ENCODE results near the gene UEVLD. TPM values are rescaled to one million over a fixed set of nuclear protein-coding genes. Genes with fewer than 3 reads are reported as not detected.
A peak's percentile ranks its signal among the peaks of the same experiment; 100 is the strongest.

UEVLD gene
- polyA plus RNA-seq, 2 of the 4 experiments (the other 2 are of a cell fraction): 34.7 to 41.2 TPM

DNA sequence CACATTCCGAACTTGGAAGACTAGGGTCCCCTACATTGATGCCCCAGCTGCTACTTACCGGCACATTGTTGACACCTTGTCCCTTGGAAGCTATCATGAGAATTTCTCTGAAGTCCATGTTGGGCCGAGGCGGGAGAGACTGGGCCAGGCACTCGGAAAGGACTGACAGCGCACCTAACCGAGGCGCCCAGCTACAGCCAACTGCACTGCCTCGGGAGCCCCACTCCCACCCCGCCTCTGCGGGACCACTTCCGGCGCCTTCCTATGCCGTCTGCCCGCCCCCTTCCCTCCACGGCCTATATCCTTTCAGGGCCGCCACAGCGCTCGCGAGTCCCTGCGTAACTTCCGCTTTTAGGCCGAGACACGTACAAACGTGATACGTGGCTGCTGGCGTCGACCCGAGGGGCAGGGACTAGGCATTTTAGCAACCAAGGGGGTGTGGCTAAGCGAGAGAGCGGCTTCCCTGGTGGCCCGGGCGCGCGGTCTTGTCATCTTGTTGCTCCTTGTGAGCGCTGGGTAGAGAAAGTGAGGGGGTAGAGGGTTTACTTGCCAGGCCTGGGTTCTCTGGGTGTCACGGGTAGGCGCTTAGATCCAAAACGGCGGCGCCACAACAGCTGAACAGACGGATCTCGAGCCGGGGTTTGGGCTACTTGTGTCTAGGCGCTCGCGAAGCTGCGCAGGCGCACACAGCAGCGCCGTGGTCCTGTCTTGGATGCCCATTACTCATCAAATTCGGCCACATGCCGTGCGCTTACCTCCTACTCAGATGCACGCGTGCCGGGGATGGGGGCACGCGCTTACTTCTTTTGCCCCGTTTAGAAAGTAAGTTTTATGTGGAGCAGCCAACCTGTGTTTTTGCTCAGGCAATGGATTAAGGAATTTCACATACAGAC, 45.9 kb upstream of the UEVLD start, which contains the start of gene SPTY2D1 (continued):
- TF ChIP-seq MYC (IDR thresholded peaks at IDR 0.05; ENCODE audit: borderline replicate concordance, low read length): peak; percentile 66; the same call in 1 of the 2 replicates
- no peak for TF ChIP-seq ZSCAN20 (CRISPR knock-in tag; IDR thresholded peaks at IDR 0.05)
- TF ChIP-seq TP53 (CRISPR knock-in tag; IDR thresholded peaks at IDR 0.05): peak; percentile 91
- peak; percentile 73; the same call in 1 of the 2 replicates for TF ChIP-seq ZNF302 (CRISPR knock-in tag; IDR thresholded peaks at IDR 0.05)
- TF ChIP-seq, protein P1, sequence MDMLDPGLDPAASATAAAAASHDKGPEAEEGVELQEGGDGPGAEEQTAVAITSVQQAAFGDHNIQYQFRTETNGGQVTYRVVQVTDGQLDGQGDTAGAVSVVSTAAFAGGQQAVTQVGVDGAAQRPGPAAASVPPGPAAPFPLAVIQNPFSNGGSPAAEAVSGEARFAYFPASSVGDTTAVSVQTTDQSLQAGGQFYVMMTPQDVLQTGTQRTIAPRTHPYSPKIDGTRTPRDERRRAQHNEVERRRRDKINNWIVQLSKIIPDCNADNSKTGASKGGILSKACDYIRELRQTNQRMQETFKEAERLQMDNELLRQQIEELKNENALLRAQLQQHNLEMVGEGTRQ (IDR thresholded peaks at IDR 0.05): peak; percentile 47
- TF ChIP-seq PHF8 (IDR thresholded peaks at IDR 0.05; ENCODE audit: borderline replicate concordance, low read depth): peak; percentile 87
- TF ChIP-seq RAD21 (conservative IDR thresholded peaks at IDR 0.05 in 1 of 2, IDR thresholded peaks at IDR 0.05 in 1 of 2): no peak
- TF ChIP-seq, protein P2, sequence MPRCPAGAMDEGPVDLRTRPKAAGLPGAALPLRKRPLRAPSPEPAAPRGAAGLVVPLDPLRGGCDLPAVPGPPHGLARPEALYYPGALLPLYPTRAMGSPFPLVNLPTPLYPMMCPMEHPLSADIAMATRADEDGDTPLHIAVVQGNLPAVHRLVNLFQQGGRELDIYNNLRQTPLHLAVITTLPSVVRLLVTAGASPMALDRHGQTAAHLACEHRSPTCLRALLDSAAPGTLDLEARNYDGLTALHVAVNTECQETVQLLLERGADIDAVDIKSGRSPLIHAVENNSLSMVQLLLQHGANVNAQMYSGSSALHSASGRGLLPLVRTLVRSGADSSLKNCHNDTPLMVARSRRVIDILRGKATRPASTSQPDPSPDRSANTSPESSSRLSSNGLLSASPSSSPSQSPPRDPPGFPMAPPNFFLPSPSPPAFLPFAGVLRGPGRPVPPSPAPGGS (IDR thresholded peaks at IDR 0.05): peak; percentile 83; the same call in 2 of the 3 replicates
- no peak for TF ChIP-seq CEBPB (IDR thresholded peaks at IDR 0.05)
- TF ChIP-seq, protein P3, sequence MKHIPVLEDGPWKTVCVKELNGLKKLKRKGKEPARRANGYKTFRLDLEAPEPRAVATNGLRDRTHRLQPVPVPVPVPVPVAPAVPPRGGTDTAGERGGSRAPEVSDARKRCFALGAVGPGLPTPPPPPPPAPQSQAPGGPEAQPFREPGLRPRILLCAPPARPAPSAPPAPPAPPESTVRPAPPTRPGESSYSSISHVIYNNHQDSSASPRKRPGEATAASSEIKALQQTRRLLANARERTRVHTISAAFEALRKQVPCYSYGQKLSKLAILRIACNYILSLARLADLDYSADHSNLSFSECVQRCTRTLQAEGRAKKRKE (CRISPR knock-in tag; IDR thresholded peaks at IDR 0.05; ENCODE audit: low read depth): peak; percentile 91
- no peak for TF ChIP-seq SMC3 (IDR thresholded peaks at IDR 0.05)
- TF ChIP-seq RCOR1 (IDR thresholded peaks at IDR 0.05; ENCODE audit: low read depth, low read length): no peak

DNA sequence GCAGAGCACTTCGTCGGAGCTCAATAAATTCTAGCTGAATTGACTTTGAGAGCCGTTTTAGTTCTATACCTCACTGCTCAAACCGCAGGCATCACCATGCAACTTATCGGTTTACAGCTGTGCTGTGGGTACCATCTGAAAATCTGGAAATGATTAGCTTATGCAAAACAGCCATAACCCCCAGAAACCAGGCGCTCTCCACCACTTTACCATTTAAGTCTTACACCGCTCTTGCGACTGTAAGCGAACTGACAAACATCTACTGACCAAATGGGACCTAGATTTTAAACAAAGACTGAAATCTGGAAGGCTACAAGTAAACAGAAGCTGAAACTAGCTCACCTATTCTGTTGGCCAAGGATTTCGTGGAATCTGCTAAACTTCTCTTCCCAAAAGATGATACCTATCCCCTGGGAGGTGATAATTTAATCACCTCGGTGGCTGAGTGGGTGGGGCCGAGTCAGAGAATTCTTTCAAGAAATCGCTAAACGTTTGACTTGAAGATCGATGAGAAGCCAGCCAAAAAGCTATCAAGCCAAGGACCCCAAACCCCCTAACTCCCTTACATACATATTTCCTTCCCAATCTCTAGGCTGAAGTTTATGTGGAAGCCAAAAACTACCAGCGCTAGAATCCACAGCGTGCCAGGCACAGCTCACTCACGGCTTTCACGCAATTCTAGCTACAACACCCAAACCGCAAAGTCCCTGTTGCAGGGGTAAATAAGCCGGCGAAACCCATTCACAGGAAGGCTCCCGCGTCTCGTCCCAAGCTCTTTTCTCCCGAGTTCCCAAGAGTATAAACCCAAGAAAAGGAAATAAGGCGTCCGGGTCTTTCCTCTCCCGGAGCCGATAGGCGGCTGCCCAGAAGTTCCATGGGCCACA, 45.0 kb upstream of the UEVLD start:
- peak overlapping the region; percentile 74 for H3K4me3 ChIP-seq
- FAIRE-seq (no peak), DNase-seq (ENCODE audit: low read depth in 1 of 2, low spot score in 1 of 2) (no peak), ATAC-seq (peak in 1 of 2 experiments; percentile 1; a peak in 1 of 6 replicates)
- POLR2A ChIA-PET: interaction anchor here (1.2 to 2.7 kb wide), 6 partner anchors 9 to 107 kb away, joined by 5 to 13 read pairs (median 6); partner anchors contain the start of genes TMEM86A and UEVLD
- no peak for TF ChIP-seq MYC (IDR thresholded peaks at IDR 0.05; ENCODE audit: borderline replicate concordance, low read length)
- no peak for TF ChIP-seq RARB (CRISPR knock-in tag; IDR thresholded peaks at IDR 0.05)
- TF ChIP-seq, protein P4, sequence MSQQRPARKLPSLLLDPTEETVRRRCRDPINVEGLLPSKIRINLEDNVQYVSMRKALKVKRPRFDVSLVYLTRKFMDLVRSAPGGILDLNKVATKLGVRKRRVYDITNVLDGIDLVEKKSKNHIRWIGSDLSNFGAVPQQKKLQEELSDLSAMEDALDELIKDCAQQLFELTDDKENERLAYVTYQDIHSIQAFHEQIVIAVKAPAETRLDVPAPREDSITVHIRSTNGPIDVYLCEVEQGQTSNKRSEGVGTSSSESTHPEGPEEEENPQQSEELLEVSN (IDR thresholded peaks at IDR 0.05; ENCODE audit: borderline replicate concordance, low read depth): no peak
- no peak for TF ChIP-seq NR3C1 (IDR thresholded peaks at IDR 0.05)
- TF ChIP-seq, protein P5, sequence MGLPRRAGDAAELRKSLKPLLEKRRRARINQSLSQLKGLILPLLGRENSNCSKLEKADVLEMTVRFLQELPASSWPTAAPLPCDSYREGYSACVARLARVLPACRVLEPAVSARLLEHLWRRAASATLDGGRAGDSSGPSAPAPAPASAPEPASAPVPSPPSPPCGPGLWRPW (IDR thresholded peaks at IDR 0.05): no peak
- no peak for TF ChIP-seq ZC3H11A (IDR thresholded peaks at IDR 0.05)
- no peak for TF ChIP-seq MAZ (IDR thresholded peaks at IDR 0.05; ENCODE audit: borderline replicate concordance, low read depth, low read length)
- TF ChIP-seq TP53 (CRISPR knock-in tag; IDR thresholded peaks at IDR 0.05): no peak
- TF ChIP-seq CHD2 (IDR thresholded peaks at IDR 0.05; ENCODE audit: low read length, partially characterized antibody): no peak
- no peak for TF ChIP-seq ZNF302 (CRISPR knock-in tag; IDR thresholded peaks at IDR 0.05)
- no peak for TF ChIP-seq JUNB (IDR thresholded peaks at IDR 0.05)
- no peak for TF ChIP-seq EP300 (IDR thresholded peaks at IDR 0.05)
- TF ChIP-seq JUN (IDR thresholded peaks at IDR 0.05): no peak
- no peak for TF ChIP-seq EHMT2 (IDR thresholded peaks at IDR 0.05; ENCODE audit: low read depth)
- TF ChIP-seq, protein P1 (IDR thresholded peaks at IDR 0.05): no peak
- TF ChIP-seq RNF2 (IDR thresholded peaks at IDR 0.05; ENCODE audit: borderline replicate concordance, low read depth): no peak
- CTCF ChIA-PET: interaction anchor here (0.8 to 1.8 kb wide), 8 partner anchors 10 to 131 kb away, joined by 3 to 4 read pairs (median 3); partner anchors contain the start of gene IGSF22
- H3K4me1 ChIP-seq: peaks cover 11% of the 10 kb centered on the region
- under 1% methylated on average over 31 of the region's 31 CpGs for WGBS (ENCODE audit: missing lambda C conversion rate)
- no peaks in the 10 kb centered on the region for H3K9me3 ChIP-seq
- peak overlapping the region; percentile 100 for H3K4me2 ChIP-seq
- peak overlapping the region; percentile 77 to 92 for H3K27ac ChIP-seq

Measured in A549 (cell line).